Astrocyte (in vitro differentiated cells and primary cell): Measurements from ENCODE around the gene INPP5A. TPM values are rescaled to one million over a fixed set of nuclear protein-coding genes. Genes with fewer than 3 reads are reported as not detected.

Experiments used
- DNase-seq: peaks from one replicate; pipeline ENCODE4 v3.0.0-alpha.2; 2010; ENCODE audit warnings: low read depth
- FAIRE-seq: peaks from 2 replicates; lab custom pipeline; 2011; peaks lifted over from hg19 to GRCh38; lab: Jason Lieb, UNC
- H2AFZ ChIP-seq: 2 replicates; pipeline ENCODE4 v1.6.0; 2012; ENCODE audit warnings: low read depth, low read length, inconsistent platforms
- H3K27ac ChIP-seq: 2 replicates; pipeline ENCODE4 v1.5.1; 2011; ENCODE audit warnings: low read depth, low read length, inconsistent platforms
- H3K27me3 ChIP-seq: 2 replicates; pipeline ENCODE4 v1.6.0; 2011; ENCODE audit warnings: low read length, inconsistent platforms; ENCODE audit not compliant: insufficient read depth
- H3K36me3 ChIP-seq: 2 replicates; pipeline ENCODE4 v1.5.1; 2011; ENCODE audit warnings: low read length, inconsistent platforms; ENCODE audit not compliant: insufficient read depth
- H3K4me1 ChIP-seq: 2 replicates; pipeline ENCODE4 v1.5.1; 2011; ENCODE audit warnings: low read length, inconsistent platforms; ENCODE audit not compliant: insufficient read depth
- H3K4me2 ChIP-seq: 2 replicates; pipeline ENCODE4 v1.6.0; 2012; ENCODE audit warnings: low read length, inconsistent platforms
- H3K4me3 ChIP-seq: 2 replicates; pipeline ENCODE4 v1.5.1; 2011; ENCODE audit warnings: low read depth, mild to moderate bottlenecking, low read length, inconsistent platforms; ENCODE audit not compliant: insufficient read depth
- H3K79me2 ChIP-seq: 2 replicates; pipeline ENCODE4 v1.6.0; 2012; ENCODE audit warnings: mild to moderate bottlenecking, low read length, inconsistent platforms; ENCODE audit not compliant: insufficient read depth
- H3K9ac ChIP-seq: 2 replicates; pipeline ENCODE4 v1.6.0; 2012; ENCODE audit warnings: mild to moderate bottlenecking, low read length, inconsistent platforms
- H3K9me3 ChIP-seq: 2 replicates; pipeline ENCODE4 v1.5.1; 2012; ENCODE audit warnings: low read depth, mild to moderate bottlenecking, low read length, inconsistent platforms; ENCODE audit not compliant: insufficient read depth
- H4K20me1 ChIP-seq: 2 replicates; pipeline ENCODE4 v1.6.0; 2012; ENCODE audit warnings: low read length, inconsistent platforms; ENCODE audit not compliant: insufficient read depth
- H3K27ac Mint-ChIP-seq: one replicate; pipeline ENCODE4 v1.8.0; 2021; ENCODE audit warnings: mild to moderate bottlenecking, mixed read lengths; ENCODE audit not compliant: unreplicated experiment
- H3K27me3 Mint-ChIP-seq: one replicate; pipeline ENCODE4 v1.8.0; 2021; ENCODE audit warnings: low read depth, mixed read lengths; ENCODE audit not compliant: unreplicated experiment
- H3K36me3 Mint-ChIP-seq: one replicate; pipeline ENCODE4 v1.8.0; 2021; ENCODE audit warnings: low read depth, mixed read lengths; ENCODE audit not compliant: unreplicated experiment
- H3K4me1 Mint-ChIP-seq: one replicate; pipeline ENCODE4 v1.8.0; 2021; ENCODE audit warnings: low read depth, mixed read lengths; ENCODE audit not compliant: unreplicated experiment
- H3K4me3 Mint-ChIP-seq: one replicate; pipeline ENCODE4 v1.8.0; 2021; ENCODE audit warnings: mild to moderate bottlenecking, moderate library complexity, mixed read lengths; ENCODE audit not compliant: unreplicated experiment
- H3K9me3 Mint-ChIP-seq: one replicate; pipeline ENCODE4 v1.8.0; 2021; ENCODE audit warnings: mild to moderate bottlenecking, mixed read lengths; ENCODE audit not compliant: unreplicated experiment
- CTCF ChIP-seq: IDR thresholded peaks from 2 replicates; pipeline ENCODE4 v1.5.1; 2011; ENCODE audit warnings: low read depth, mild to moderate bottlenecking, inconsistent platforms, low read length, moderate library complexity; ENCODE audit not compliant: insufficient read depth
- EZH2 ChIP-seq: IDR thresholded peaks from 2 replicates; pipeline ENCODE4 v1.6.1; 2012; ENCODE audit warnings: mild to moderate bottlenecking, low read length, inconsistent platforms; ENCODE audit not compliant: insufficient read depth
- total RNA-seq: library from RNA; stranded (reverse); gene quantifications from 2 replicates; pipeline ENCODE4 v1.2.1, GENCODE V29; 2021

Gene INPP5A
- total RNA-seq, 1 donor from 2014 or later: 39.1 TPM

- peak overlapping the region; percentile 69 for H3K27ac ChIP-seq
These were observed 147.7 kb downstream of the INPP5A start for GRCh38 chr10:132685101-132685891.

GRCh38 chr10:132685921-132686680 is 148.5 kb downstream of the INPP5A start:
- Histone ChIP-seq H3K4me3 (peak overlapping the region; percentile 11), H3K27me3 (no peaks in the 10 kb centered on the region), H3K9me3 (no peaks in the 10 kb centered on the region), H3K27ac (peak overlapping the region; percentile 69), H4K20me1 (peaks cover 50% of the 10 kb centered on the region), H3K9ac (peak overlapping the region; percentile 32), H3K4me1 (peaks cover 26% of the 10 kb centered on the region), H3K4me2 (peak overlapping the region; percentile 69), H3K79me2 (peaks cover 48% of the 10 kb centered on the region), H3K36me3 (peaks cover 3% of the 10 kb centered on the region), H2AFZ (no peak overlapping the region)
- H3K27me3 Mint-ChIP-seq: no peaks in the 10 kb centered on the region
- DNase-seq: no peak
- no peak for TF ChIP-seq EZH2
- TF ChIP-seq CTCF: no peak
- no peak overlapping the region for H3K4me3 Mint-ChIP-seq
- H3K27ac Mint-ChIP-seq: no peak overlapping the region
- peaks cover 6% of the 10 kb centered on the region for H3K36me3 Mint-ChIP-seq
- H3K9me3 Mint-ChIP-seq: no peaks in the 10 kb centered on the region
- H3K4me1 Mint-ChIP-seq: peaks cover 7% of the 10 kb centered on the region
- no peak for FAIRE-seq

More at GRCh38 chr10:132685101-132685891, 147.7 kb downstream of the INPP5A start:
- FAIRE-seq: no peak
- no peaks in the 10 kb centered on the region for H3K27me3 Mint-ChIP-seq
- Histone ChIP-seq H3K79me2 (peaks cover 48% of the 10 kb centered on the region), H4K20me1 (peaks cover 50% of the 10 kb centered on the region), H3K27me3 (no peaks in the 10 kb centered on the region), H3K4me2 (peak overlapping the region; percentile 69), H3K9me3 (no peaks in the 10 kb centered on the region), H3K4me1 (peaks cover 26% of the 10 kb centered on the region), H2AFZ (peak overlapping the region; percentile 7), H3K36me3 (no peaks in the 10 kb centered on the region), H3K9ac (peak overlapping the region; percentile 32), H3K4me3 (peak overlapping the region; percentile 11)
- H3K36me3 Mint-ChIP-seq: peaks cover 8% of the 10 kb centered on the region
- no peak overlapping the region for H3K4me3 Mint-ChIP-seq
- peaks cover 7% of the 10 kb centered on the region for H3K4me1 Mint-ChIP-seq
- peak overlapping the region; percentile 47 for H3K27ac Mint-ChIP-seq
- peak; percentile 56 for DNase-seq
- no peaks in the 10 kb centered on the region for H3K9me3 Mint-ChIP-seq
- TF ChIP-seq CTCF: no peak
- no peak for TF ChIP-seq EZH2
